Duodenal mucosa (tissue), 2 donors: ENCODE data around the gene ACKR2.

Experiments used
- H3K27ac ChIP-seq: one replicate; pipeline ENCODE4 v1.7.0; 2013; ENCODE audit warnings: low read depth, low read length
- H3K27me3 ChIP-seq, 2 donors: one replicate each; pipeline ENCODE4 v1.7.0; 2013; ENCODE audit warnings: low read length in 2 of 2, control low read depth in 1 of 2; ENCODE audit not compliant: insufficient read depth in 2 of 2, control insufficient read depth in 1 of 2
- H3K36me3 ChIP-seq, 2 donors: one replicate each; pipeline ENCODE4 v1.7.0; 2013; ENCODE audit warnings: low read length in 2 of 2, control low read depth in 1 of 2; ENCODE audit not compliant: insufficient read depth in 2 of 2, control insufficient read depth in 1 of 2
- H3K4me1 ChIP-seq, 2 donors: one replicate each; pipeline ENCODE4 v1.7.0; 2013; ENCODE audit warnings: low read length in 2 of 2, control low read depth in 1 of 2; ENCODE audit not compliant: insufficient read depth in 2 of 2, control insufficient read depth in 1 of 2
- H3K4me3 ChIP-seq, 2 donors: one replicate each; pipeline ENCODE4 v1.7.0; 2013; ENCODE audit warnings: low read length in 2 of 2, low read depth in 1 of 2
- H3K9ac ChIP-seq, 2 donors: one replicate each; pipeline ENCODE4 v1.7.0; 2013; ENCODE audit warnings: low read length in 2 of 2, low read depth in 1 of 2
- H3K9me3 ChIP-seq, 2 donors: one replicate each; pipeline ENCODE4 v1.7.0; 2013; ENCODE audit warnings: low read length in 2 of 2, control low read depth in 1 of 2; ENCODE audit not compliant: control insufficient read depth in 1 of 2

ACKR2 gene

GRCh38 chr3:42778644-42779043 is 30.6 kb upstream of the ACKR2 start:
- Histone ChIP-seq H3K9me3 (no peaks in the 10 kb centered on the region), H3K36me3 (peaks cover 4 to 5% of the 10 kb centered on the region in 2 donors), H3K4me1 (peaks cover under 1 to 12% of the 10 kb centered on the region in 2 donors), H3K27me3 (no peaks in the 10 kb centered on the region), H3K4me3 (no peak overlapping the region), H3K9ac (no peak overlapping the region), H3K27ac (no peak overlapping the region)

GRCh38 chr3:42780398-42780797 is 28.8 kb upstream of the ACKR2 start:
- no peak overlapping the region for H3K27ac ChIP-seq
- no peak overlapping the region for H3K4me3 ChIP-seq
- no peaks in the 10 kb centered on the region for H3K9me3 ChIP-seq
- no peak overlapping the region for H3K9ac ChIP-seq
- peaks cover 7 to 10% of the 10 kb centered on the region in 2 donors for H3K36me3 ChIP-seq
- peaks cover 0 to 12% of the 10 kb centered on the region in 2 donors for H3K4me1 ChIP-seq
- no peaks in the 10 kb centered on the region for H3K27me3 ChIP-seq

DNA sequence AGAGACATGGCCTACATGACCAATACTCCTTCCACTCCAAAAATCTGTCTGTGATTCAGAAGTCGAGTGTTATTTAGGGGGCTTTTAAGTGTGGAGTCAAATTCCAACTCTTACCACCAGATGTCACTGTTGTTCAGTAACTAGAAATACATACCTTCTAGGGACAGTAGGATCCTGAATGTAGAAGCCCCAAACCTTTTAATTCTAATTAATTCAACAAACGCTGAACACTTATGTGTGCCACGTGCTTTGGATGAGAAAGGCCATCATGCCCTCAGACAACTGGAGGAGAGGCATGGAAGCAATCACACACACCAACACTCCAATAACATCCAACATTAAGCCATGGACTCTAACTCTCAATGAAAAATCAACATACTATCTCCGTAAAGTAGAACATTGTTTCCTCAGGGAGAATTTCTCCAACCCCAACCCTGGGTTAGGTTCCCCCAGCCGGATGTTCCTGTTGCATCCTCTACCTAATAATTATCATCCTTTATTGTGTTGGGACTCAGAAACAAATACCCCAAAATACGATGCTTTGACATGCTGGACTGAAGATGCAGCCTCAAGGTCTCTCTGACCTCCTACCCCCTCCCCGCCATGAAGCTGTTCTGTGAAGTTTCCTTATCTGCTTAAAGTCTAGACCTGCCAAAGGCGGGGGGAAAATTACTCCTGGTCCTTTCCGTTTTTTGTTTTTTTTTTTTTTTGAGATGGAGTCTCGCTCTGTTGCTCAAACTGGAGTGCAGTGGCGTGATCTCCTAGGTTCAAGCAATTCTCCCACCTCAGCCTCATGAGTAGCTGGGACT is 28.1 kb upstream of the ACKR2 start:
- no peak overlapping the region for H3K27ac ChIP-seq
- H3K4me1 ChIP-seq, result peaks cover 0 to 14% of the 10 kb centered on the region in 2 donors
- no peak overlapping the region for H3K9ac ChIP-seq

GRCh38 chr3:42786212-42786611 is 23.0 kb upstream of the ACKR2 start:
- Histone ChIP-seq H3K4me3 (no peak overlapping the region), H3K9me3 (no peaks in the 10 kb centered on the region), H3K27me3 (no peaks in the 10 kb centered on the region), H3K9ac (no peak overlapping the region), H3K36me3 (peaks cover 9 to 17% of the 10 kb centered on the region in 2 donors), H3K27ac (no peak overlapping the region), H3K4me1 (peaks cover 0 to 10% of the 10 kb centered on the region in 2 donors)

More for the DNA sequence above, 28.1 kb upstream of the ACKR2 start:
- Histone ChIP-seq H3K27me3 (no peaks in the 10 kb centered on the region), H3K36me3 (peaks cover 9 to 16% of the 10 kb centered on the region in 2 donors), H3K9me3 (no peaks in the 10 kb centered on the region), H3K4me3 (no peak overlapping the region)

DNA sequence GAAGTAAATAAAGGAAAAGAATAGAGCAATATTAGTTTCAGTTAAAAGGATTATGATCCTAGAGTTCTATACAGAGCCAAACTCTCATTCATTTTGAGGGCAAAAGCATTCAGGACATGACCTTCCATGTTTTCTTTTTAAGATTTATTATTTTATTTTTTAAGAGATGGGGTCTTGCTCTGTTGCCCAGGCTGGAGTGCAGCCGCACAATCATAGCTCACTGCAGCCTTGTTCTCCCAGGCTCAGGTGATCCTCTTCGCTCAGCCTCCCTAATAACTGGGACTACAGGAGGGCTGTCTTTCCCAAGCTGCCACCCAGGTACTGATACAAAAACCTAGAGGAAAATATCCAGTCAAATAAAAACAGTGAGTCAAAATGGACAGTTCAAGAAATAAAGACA is 22.6 kb upstream of the ACKR2 start:
- H3K27me3 ChIP-seq, result no peaks in the 10 kb centered on the region
- no peaks in the 10 kb centered on the region for H3K9me3 ChIP-seq
- no peak overlapping the region for H3K27ac ChIP-seq
- peaks cover 12 to 20% of the 10 kb centered on the region in 2 donors for H3K36me3 ChIP-seq
- H3K9ac ChIP-seq, result no peak overlapping the region
- H3K4me1 ChIP-seq, result peaks cover 0 to 10% of the 10 kb centered on the region in 2 donors
- H3K4me3 ChIP-seq, result no peak overlapping the region

- Histone ChIP-seq H3K9me3 (no peaks in the 10 kb centered on the region), H3K9ac (no peak overlapping the region), H3K4me1 (peaks cover 0 to 10% of the 10 kb centered on the region in 2 donors), H3K27ac (no peak overlapping the region), H3K36me3 (peaks cover 9 to 16% of the 10 kb centered on the region in 2 donors), H3K27me3 (no peaks in the 10 kb centered on the region), H3K4me3 (no peak overlapping the region)
Measured at GRCh38 chr3:42790714-42791229, 18.5 kb upstream of the ACKR2 start.

- Histone ChIP-seq H3K9me3 (no peaks in the 10 kb centered on the region), H3K36me3 (peaks cover 9 to 12% of the 10 kb centered on the region in 2 donors), H3K4me3 (no peak overlapping the region), H3K4me1 (peaks cover 0 to 5% of the 10 kb centered on the region in 2 donors), H3K27ac (no peak overlapping the region), H3K9ac (no peak overlapping the region), H3K27me3 (no peaks in the 10 kb centered on the region)
Measured at GRCh38 chr3:42795621-42796181, 13.5 kb upstream of the ACKR2 start.

DNA sequence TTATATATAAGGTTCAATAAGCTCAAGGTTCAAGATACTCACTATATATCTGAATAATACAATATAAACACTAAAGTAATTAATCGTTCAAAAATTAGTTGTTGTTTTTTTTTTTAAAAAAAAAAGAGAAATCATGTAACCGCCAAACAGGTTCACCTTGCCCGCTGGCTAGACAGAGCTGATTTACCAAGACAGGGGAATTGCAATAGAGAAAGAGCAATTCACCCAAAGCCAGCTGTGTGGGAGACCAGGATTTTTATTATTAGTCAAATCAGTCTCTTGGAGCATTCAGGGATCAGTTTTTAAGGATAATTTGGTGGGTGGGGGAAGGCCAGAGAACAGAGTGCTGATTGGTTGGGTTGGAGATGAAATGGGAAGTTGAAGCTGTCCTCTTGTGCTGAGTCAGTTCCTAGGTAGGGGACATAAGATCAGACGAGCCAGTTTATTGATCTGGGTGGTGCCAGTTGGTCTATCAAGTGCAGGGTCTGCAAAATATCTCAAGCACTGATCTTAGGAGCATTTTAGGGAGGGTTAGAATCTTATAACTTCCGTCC is 12.8 kb upstream of the ACKR2 start:
- Histone ChIP-seq H3K4me1 (peaks cover 0 to 11% of the 10 kb centered on the region in 2 donors), H3K36me3 (peaks cover 7 to 10% of the 10 kb centered on the region in 2 donors), H3K4me3 (no peak overlapping the region), H3K27ac (no peak overlapping the region), H3K9ac (no peak overlapping the region), H3K27me3 (no peaks in the 10 kb centered on the region), H3K9me3 (no peaks in the 10 kb centered on the region)

DNA sequence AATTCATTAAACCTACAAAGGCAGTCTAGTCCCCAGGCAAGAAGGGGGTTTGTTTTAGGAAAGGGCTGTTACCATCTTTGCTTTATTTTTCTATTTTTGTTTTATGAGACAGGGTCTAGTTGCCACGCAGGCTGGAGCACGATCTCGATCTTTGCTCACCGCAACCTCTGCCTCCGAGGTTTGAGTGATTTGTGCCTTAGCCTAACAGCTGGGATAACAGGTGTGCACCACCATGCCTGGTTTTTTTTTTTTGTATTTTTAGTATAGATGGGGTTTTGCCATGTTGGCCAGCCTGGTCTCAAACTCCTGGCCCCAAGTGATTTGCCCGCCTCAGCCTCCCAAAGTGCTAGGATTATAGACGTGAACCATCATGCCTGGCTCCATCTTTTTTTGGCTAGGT is 9.9 kb upstream of the ACKR2 start:
- H3K36me3 ChIP-seq, result no peaks in the 10 kb centered on the region
- H3K27ac ChIP-seq, result no peak overlapping the region
- no peak overlapping the region for H3K4me3 ChIP-seq
- H3K9me3 ChIP-seq, result no peaks in the 10 kb centered on the region
- H3K9ac ChIP-seq, result no peak overlapping the region
- H3K27me3 ChIP-seq, result no peaks in the 10 kb centered on the region
- H3K4me1 ChIP-seq, result peaks cover 0 to 29% of the 10 kb centered on the region in 2 donors

- Histone ChIP-seq H3K27me3 (no peaks in the 10 kb centered on the region), H3K27ac (no peak overlapping the region), H3K9ac (no peak overlapping the region), H3K4me1 (peaks cover 0 to 34% of the 10 kb centered on the region in 2 donors), H3K4me3 (no peak overlapping the region), H3K9me3 (no peaks in the 10 kb centered on the region), H3K36me3 (no peaks in the 10 kb centered on the region)
Measured at GRCh38 chr3:42800251-42800650, 9.0 kb upstream of the ACKR2 start.
